ENCODE results near the gene SPTA1.

GRCh38 chr1:158675563-158676323, 10.8 kb downstream of the SPTA1 start:
- TF ChIP-seq CTCF (IDR thresholded peaks at IDR 0.05; ENCODE audit: low read length) (no peak), EZH2phosphoT487 (IDR thresholded peaks at IDR 0.05; ENCODE audit: low read length) (no peak), EZH2 (optimal IDR thresholded peaks at IDR 0.05; ENCODE audit: low read depth, low read length) (no peak)
